ENCODE results near the gene PRDM5. TPM values are rescaled to one million over a fixed set of nuclear protein-coding genes. Genes with fewer than 3 reads are reported as not detected.

PRDM5 gene
- total and polyA plus RNA-seq, 5 experiments from 2014 or later, result 0.74 to 3.8 (median 1.9) TPM

GRCh38 chr4:120901731-120902130 is 20.8 kb downstream of the PRDM5 start:
- POLR2A ChIA-PET, result no interaction called here
- H3K36me3 Mint-ChIP-seq, result peaks cover 9 to 35% (median 23%) of the 10 kb centered on the region in 3 donors
- DNase-seq (no peak), ATAC-seq (no peak)
- peaks cover 0 to 1% (median 0%) of the 10 kb centered on the region in 5 donors for H3K27me3 Mint-ChIP-seq
- H3K4me1 Mint-ChIP-seq, result peaks cover 0 to 2% (median 0%) of the 10 kb centered on the region in 4 donors
- peaks cover 0 to 3% (median 0%) of the 10 kb centered on the region in 9 donors for H3K9me3 Mint-ChIP-seq
- H3K27ac Mint-ChIP-seq, result peak overlapping the region in 1 of 10 donors; percentile 2
- no peak overlapping the region for H3K4me3 Mint-ChIP-seq

- Mint-ChIP-seq H3K36me3 (peaks cover 12 to 44% (median 16%) of the 10 kb centered on the region in 3 donors), H3K27me3 (peaks cover 0 to 4% (median 0%) of the 10 kb centered on the region in 5 donors), H3K9me3 (peaks cover 0 to 3% (median 0%) of the 10 kb centered on the region in 9 donors), H3K4me3 (no peak overlapping the region), H3K4me1 (peaks cover 0 to 2% (median 0%) of the 10 kb centered on the region in 4 donors), H3K27ac (no peak overlapping the region)
- ATAC-seq (no peak), DNase-seq (no peak)
- POLR2A ChIA-PET, result no interaction called here
Measured at GRCh38 chr4:120897981-120898719, 24.4 kb downstream of the PRDM5 start.

- POLR2A ChIA-PET, result no interaction called here
- Mint-ChIP-seq H3K4me3 (no peak overlapping the region), H3K27me3 (peaks cover 0 to 4% (median 0%) of the 10 kb centered on the region in 5 donors), H3K4me1 (peaks cover 0 to 2% (median 0%) of the 10 kb centered on the region in 4 donors), H3K36me3 (peaks cover 5 to 50% (median 24%) of the 10 kb centered on the region in 3 donors), H3K27ac (no peak overlapping the region), H3K9me3 (peaks cover 0 to 22% (median 12%) of the 10 kb centered on the region in 9 donors)
- DNase-seq (no peak), ATAC-seq (no peak)
Measured at GRCh38 chr4:120895554-120895953, 27.0 kb downstream of the PRDM5 start.

- Mint-ChIP-seq H3K27me3 (peaks cover 0 to 4% (median 0%) of the 10 kb centered on the region in 5 donors), H3K4me1 (no peaks in the 10 kb centered on the region), H3K36me3 (peaks cover 3 to 50% (median 24%) of the 10 kb centered on the region in 3 donors), H3K9me3 (peaks cover 0 to 30% (median 15%) of the 10 kb centered on the region in 9 donors), H3K4me3 (no peak overlapping the region), H3K27ac (no peak overlapping the region)
- DNase-seq (no peak), ATAC-seq (no peak)
- POLR2A ChIA-PET, result no interaction called here
Measured at GRCh38 chr4:120893314-120893713, 29.2 kb downstream of the PRDM5 start.

GRCh38 chr4:120886191-120886590 is 36.3 kb downstream of the PRDM5 start:
- DNase-seq, result no peak
- POLR2A ChIA-PET, result no interaction called here
- Mint-ChIP-seq H3K27ac (no peak overlapping the region), H3K4me3 (no peak overlapping the region), H3K9me3 (peaks cover 0 to 19% (median 12%) of the 10 kb centered on the region in 9 donors), H3K27me3 (no peaks in the 10 kb centered on the region), H3K36me3 (peaks cover 3 to 14% (median 12%) of the 10 kb centered on the region in 3 donors), H3K4me1 (peaks cover 0 to 2% (median 0%) of the 10 kb centered on the region in 4 donors)
- ATAC-seq, result no peak

- ATAC-seq (no peak), DNase-seq (no peak)
- Mint-ChIP-seq H3K4me1 (no peaks in the 10 kb centered on the region), H3K27me3 (no peaks in the 10 kb centered on the region), H3K9me3 (peaks cover 0 to 19% (median 2%) of the 10 kb centered on the region in 9 donors), H3K36me3 (peaks cover 0 to 10% (median 3%) of the 10 kb centered on the region in 3 donors), H3K27ac (no peak overlapping the region), H3K4me3 (no peak overlapping the region)
- POLR2A ChIA-PET, result no interaction called here
Measured at GRCh38 chr4:120881846-120882245, 40.7 kb downstream of the PRDM5 start.

GRCh38 chr4:120881351-120881750 is 41.2 kb downstream of the PRDM5 start:
- ATAC-seq (no peak), DNase-seq (no peak)
- Mint-ChIP-seq H3K27me3 (no peaks in the 10 kb centered on the region), H3K9me3 (peaks cover 0 to 19% (median 2%) of the 10 kb centered on the region in 9 donors), H3K27ac (no peak overlapping the region), H3K4me1 (no peaks in the 10 kb centered on the region), H3K4me3 (no peak overlapping the region), H3K36me3 (peaks cover 0 to 10% (median 3%) of the 10 kb centered on the region in 3 donors)
- POLR2A ChIA-PET, result no interaction called here

- H3K36me3 Mint-ChIP-seq, result peaks cover 0 to 10% (median 3%) of the 10 kb centered on the region in 3 donors
- H3K27ac Mint-ChIP-seq, result no peak overlapping the region
- POLR2A ChIA-PET, result no interaction called here
- peaks cover 0 to 19% (median 2%) of the 10 kb centered on the region in 9 donors for H3K9me3 Mint-ChIP-seq
- DNase-seq, result no peak
- no peak overlapping the region for H3K4me3 Mint-ChIP-seq
- H3K4me1 Mint-ChIP-seq, result peaks cover 0 to 2% (median 0%) of the 10 kb centered on the region in 4 donors
- no peak for ATAC-seq
- no peaks in the 10 kb centered on the region for H3K27me3 Mint-ChIP-seq
Measured at GRCh38 chr4:120877021-120877420, 45.5 kb downstream of the PRDM5 start.

GRCh38 chr4:120874792-120875774 is 47.4 kb downstream of the PRDM5 start:
- Mint-ChIP-seq H3K4me1 (peaks cover 0 to 5% (median 0%) of the 10 kb centered on the region in 4 donors), H3K9me3 (peaks cover 0 to 18% (median 0%) of the 10 kb centered on the region in 9 donors), H3K4me3 (no peak overlapping the region), H3K36me3 (peaks cover 0 to 2% (median 2%) of the 10 kb centered on the region in 3 donors), H3K27me3 (no peaks in the 10 kb centered on the region), H3K27ac (peak overlapping the region in 2 of 10 donors; percentile 33 to 69)
- DNase-seq, result no peak
- POLR2A ChIA-PET, result no interaction called here
- no peak for ATAC-seq

GRCh38 chr4:120873554-120873953 is 49.0 kb downstream of the PRDM5 start:
- DNase-seq, result no peak
- ATAC-seq, result no peak
- peaks cover 0 to 1% (median 0%) of the 10 kb centered on the region in 5 donors for H3K27me3 Mint-ChIP-seq
- H3K27ac Mint-ChIP-seq, result peak overlapping the region in 1 of 10 donors; percentile 21
- peaks cover 0 to 2% (median 2%) of the 10 kb centered on the region in 3 donors for H3K36me3 Mint-ChIP-seq
- POLR2A ChIA-PET, result no interaction called here
- peaks cover 0 to 2% (median 0%) of the 10 kb centered on the region in 9 donors for H3K9me3 Mint-ChIP-seq
- H3K4me3 Mint-ChIP-seq, result no peak overlapping the region
- H3K4me1 Mint-ChIP-seq, result peaks cover 0 to 7% (median 0%) of the 10 kb centered on the region in 4 donors

- no peak for ATAC-seq
- H3K36me3 Mint-ChIP-seq, result peaks cover 0 to 2% (median 0%) of the 10 kb centered on the region in 3 donors
- H3K4me3 Mint-ChIP-seq, result no peak overlapping the region
- no peaks in the 10 kb centered on the region for H3K9me3 Mint-ChIP-seq
- peaks cover 0 to 1% (median 0%) of the 10 kb centered on the region in 5 donors for H3K27me3 Mint-ChIP-seq
- no peak for DNase-seq
- peaks cover 0 to 7% (median 0%) of the 10 kb centered on the region in 4 donors for H3K4me1 Mint-ChIP-seq
- H3K27ac Mint-ChIP-seq, result no peak overlapping the region
- POLR2A ChIA-PET, result interaction anchor here (0.6 kb wide), 1 partner anchor 815 kb away, joined by 6 read pairs; no protein-coding TSS in a partner anchor
Measured at GRCh38 chr4:120871173-120871572, 51.4 kb downstream of the PRDM5 start.

GRCh38 chr4:120870279-120870673 is 52.2 kb downstream of the PRDM5 start:
- DNase-seq (no peak), ATAC-seq (no peak)
- peaks cover 0 to 2% (median 0%) of the 10 kb centered on the region in 3 donors for H3K36me3 Mint-ChIP-seq
- peaks cover 0 to 7% (median 0%) of the 10 kb centered on the region in 4 donors for H3K4me1 Mint-ChIP-seq
- no peaks in the 10 kb centered on the region for H3K9me3 Mint-ChIP-seq
- POLR2A ChIA-PET, result no interaction called here
- peak overlapping the region in 1 of 10 donors; percentile 20 for H3K27ac Mint-ChIP-seq
- peaks cover 0 to 1% (median 0%) of the 10 kb centered on the region in 5 donors for H3K27me3 Mint-ChIP-seq
- H3K4me3 Mint-ChIP-seq, result no peak overlapping the region
